Neural progenitor cell (in vitro differentiated cells): ENCODE results near the gene DEPDC7.

ENCODE experiments used
- CTCF ChIP-seq: fragments of 200-600 bp; sonication (generic); IDR thresholded peaks from 2 replicates; pipeline ENCODE4 v1.5.1; 2017; ENCODE audit warnings: antibody characterized with exemption, mild to moderate bottlenecking
- EZH2 ChIP-seq: fragments of 200-600 bp; sonication (generic); IDR thresholded peaks from 2 replicates; pipeline ENCODE4 v1.6.1; 2017; ENCODE audit warnings: antibody characterized with exemption, mild to moderate bottlenecking, moderate library complexity

- no peak for TF ChIP-seq CTCF
- no peak for TF ChIP-seq EZH2
Measured at GRCh38 chr11:33013755-33014154, 1.9 kb upstream of the DEPDC7 start.
